Suppressor macrophage treated with lipopolysaccharide for 1 hour (primary cell): Measurements from ENCODE around the gene ERBIN.
"Not testable (repeated sequence)": the region's sequence is repeated elsewhere in the genome, so short reads cannot be mapped to it uniquely, and the experiment has no call there.

Experiments used
- DNase-seq, 3 donors: peaks; one replicate each; pipeline ENCODE4 v3.0.0-alpha.2; 2020 to 2022

Gene ERBIN

GRCh38 chr5:65916066-65916465 lies 10.3 kb upstream of the ERBIN start:
- no peak for DNase-seq

DNA sequence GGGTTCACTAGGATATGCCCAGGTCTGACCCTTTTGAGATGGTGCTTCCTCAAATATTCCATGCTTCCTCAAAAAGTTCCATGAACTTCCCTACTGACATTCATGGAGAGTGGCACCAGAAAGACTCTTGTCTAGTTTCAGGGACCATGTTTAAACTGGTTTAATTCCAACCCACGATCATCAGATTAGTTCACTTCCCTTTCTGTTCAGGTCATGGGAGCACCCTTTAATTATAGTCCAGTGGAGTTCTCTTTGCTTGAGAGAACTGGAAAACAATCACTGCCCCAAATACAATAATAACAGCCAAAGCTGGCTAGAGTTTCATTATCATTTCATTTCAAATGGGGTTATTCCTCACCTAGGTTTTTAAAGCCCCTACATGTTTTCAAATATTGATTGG lies 9.7 kb upstream of the ERBIN start:
- peak; percentile 28 to 48 (median 42) for DNase-seq

DNA sequence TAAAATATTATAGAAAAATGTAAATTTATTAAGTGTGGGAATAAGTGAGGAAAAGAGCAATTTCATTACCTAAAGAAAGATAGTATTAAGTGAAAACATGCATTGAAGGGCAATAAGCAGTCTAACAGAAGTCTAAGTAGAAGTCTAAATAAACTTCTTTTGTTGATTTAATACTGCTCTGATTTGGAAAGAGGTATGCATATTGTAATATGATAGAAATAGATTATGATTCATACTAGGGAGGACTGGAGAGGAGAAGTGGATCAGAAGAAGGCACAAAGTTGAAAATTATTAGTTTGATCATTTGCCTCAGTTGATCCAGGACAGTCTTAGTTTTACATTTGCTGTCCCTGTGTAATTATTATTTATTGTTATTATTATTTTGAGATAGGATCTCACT lies 6.6 kb upstream of the ERBIN start:
- DNase-seq: peak in 2 of 3 donors; percentile 38 to 53

GRCh38 chr5:65923339-65923738 lies 3.0 kb upstream of the ERBIN start:
- DNase-seq: no peak

DNA sequence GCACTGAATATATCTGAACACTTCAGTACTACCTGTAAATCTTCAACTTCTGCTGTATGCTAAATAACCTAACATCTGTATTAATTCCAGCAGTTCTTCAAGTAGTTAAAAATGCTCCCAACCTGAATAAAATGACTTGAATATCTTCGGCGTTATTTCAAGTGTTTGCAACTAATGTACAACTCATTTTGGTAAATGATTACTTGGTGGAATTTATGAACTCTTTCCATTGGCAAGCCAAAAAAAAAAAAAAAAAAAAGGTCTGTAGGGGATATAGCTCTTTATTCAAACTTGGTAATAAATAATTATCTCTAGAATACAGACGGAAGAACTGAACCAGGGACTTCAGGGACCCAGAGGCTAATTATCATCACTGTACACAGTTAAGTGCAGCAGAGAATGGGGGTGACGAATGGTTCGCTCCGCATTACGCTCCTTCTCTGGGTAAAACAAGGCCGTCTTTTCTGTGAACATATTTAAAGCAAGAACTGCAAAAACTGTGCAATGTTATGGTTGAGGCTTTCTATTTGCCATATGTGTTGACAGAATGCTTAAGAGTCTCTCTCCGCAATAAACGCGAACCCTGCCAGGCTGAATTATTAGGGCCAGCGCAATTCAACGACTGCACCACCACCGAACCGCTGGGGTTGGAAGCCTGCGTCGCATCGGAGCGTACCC lies 1.9 kb upstream of the ERBIN start:
- no peak for DNase-seq

GRCh38 chr5:65925044-65925600 lies 1.3 kb upstream of the ERBIN start:
- DNase-seq: peak; percentile 84 to 88 (median 84)

- peak; percentile 84 to 95 (median 89) for DNase-seq
Measured at GRCh38 chr5:65925601-65926275, 637 bp upstream of the ERBIN start.

DNA sequence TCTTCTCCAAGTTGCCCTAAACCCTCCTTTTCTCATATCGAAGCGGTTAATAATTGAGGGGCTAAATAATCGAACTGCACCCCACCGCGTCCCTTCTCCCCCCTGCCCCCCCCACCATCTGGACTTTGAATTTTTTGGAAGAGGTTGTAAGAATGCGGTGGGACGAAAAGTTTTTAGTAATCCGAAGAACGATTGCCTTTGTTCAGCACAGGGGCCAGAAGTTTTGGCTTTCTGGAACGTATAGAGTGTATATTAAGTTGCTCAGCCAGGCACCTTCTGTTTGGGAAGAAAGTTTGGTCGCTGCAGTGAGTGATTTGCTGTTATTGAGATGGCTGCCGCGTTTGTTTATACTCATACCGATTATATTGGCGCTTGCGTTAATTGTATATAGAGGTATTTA lies 518 bp downstream of the ERBIN start:
- DNase-seq: peak in 2 of 3 donors; percentile 22 to 30

GRCh38 chr5:65927503-65928321 lies 1.3 kb downstream of the ERBIN start:
- DNase-seq: peak; percentile 56 to 67 (median 66)

DNA sequence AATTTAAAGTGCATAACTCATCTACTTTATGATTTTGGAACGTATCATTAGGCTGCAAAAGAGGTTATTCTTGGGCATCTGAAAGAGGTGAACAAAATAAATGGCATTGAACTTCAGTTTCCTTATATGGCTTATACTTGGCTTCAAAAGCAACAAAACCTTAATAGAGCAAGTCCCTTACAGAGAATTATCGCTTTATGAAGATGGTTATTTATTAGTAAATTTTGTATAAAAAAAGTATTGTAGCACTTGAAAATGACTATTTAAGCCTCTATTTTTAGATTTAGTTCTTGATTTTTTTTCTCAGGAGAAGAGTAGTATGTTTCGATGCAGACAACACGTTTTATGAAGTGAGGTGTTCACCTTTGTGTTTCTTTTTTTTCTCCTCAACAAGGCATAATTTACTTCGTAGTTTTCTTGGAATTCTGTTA lies 2.0 kb downstream of the ERBIN start:
- peak in 1 of 3 donors; percentile 17 for DNase-seq

GRCh38 chr5:65928860-65929259 lies 2.5 kb downstream of the ERBIN start:
- peak in 1 of 3 donors; percentile 15 for DNase-seq

GRCh38 chr5:65932676-65933075 lies 6.3 kb downstream of the ERBIN start:
- DNase-seq: no peak

- DNase-seq: peak in 1 of 3 donors; percentile 16
Measured at GRCh38 chr5:65933295-65933694, 6.9 kb downstream of the ERBIN start.

DNA sequence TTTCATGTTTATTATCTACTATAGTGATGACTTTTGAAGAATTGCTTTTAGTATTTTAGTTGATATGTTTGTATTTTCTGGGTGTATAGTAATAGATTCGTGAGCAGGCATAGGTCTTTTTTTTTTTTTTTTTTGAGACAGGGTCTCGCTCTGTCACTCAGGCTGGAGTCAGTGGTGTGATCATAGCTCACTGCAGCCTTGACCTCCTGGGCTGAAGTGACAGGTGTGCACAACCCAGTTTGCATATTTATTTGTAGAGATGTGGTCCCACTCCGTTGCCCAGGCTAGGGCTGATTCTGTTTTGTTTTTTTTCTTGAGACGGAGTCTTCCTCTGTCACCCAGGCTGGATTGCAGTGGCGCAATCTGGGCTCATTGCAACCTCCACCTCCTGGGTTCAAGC lies 11.9 kb downstream of the ERBIN start:
- DNase-seq: no peak

GRCh38 chr5:65943771-65944170 lies 17.4 kb downstream of the ERBIN start:
- DNase-seq: no peak

DNA sequence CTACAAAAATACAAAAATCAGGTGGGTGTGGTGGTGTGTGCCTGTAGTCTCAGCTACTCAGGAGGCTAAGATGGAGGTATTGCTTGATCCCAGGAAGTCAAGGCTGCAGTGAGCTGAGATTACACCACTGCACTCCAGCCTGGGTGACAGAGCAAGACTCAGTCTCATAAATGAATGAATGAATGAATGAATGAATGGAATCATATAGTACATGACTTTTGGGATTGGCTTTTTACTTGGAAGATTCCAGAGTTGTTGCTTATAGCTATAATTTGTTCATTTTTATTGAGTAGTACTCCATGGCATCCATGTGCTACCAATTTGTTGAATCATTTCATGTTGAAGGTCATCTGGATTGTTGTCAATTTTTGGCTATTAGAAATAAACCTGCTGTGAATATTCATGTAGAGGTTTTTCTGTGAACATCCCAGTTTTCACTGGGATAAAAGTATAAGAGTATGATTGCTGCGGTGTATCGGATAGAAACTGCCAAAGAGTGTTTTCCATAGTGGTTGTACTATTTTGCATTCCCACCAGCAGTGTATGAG lies 19.9 kb downstream of the ERBIN start:
- no peak for DNase-seq

DNA sequence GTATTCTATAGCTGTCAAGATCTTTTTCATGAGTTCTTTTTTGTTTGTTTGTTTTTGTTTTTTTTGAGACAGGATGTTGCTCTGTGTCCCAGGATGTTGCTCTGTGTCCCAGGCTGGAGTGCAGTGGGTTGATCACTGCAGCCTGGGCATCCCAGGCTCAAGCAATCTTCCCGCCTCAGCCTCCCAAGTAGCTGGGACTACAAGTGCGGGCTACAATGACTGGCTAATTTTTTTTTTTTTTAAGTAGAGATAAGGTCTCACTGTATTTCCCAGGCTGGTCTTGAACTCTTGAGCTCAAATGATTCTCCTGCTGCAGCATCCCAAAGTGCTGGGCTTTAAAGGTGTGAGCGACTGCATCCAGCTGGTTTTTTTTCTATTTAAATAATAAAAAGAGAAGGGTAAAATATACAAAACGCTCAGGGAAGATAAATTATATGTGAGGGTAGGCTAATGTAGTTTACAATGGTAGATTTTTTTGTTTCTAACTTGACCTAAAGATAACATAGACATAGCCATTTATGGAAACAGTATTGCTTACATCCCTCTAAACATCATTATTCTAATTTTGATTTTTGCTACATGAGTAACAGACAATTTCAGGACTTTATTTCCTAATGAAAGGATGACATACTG lies 21.9 kb downstream of the ERBIN start:
- no peak for DNase-seq

DNA sequence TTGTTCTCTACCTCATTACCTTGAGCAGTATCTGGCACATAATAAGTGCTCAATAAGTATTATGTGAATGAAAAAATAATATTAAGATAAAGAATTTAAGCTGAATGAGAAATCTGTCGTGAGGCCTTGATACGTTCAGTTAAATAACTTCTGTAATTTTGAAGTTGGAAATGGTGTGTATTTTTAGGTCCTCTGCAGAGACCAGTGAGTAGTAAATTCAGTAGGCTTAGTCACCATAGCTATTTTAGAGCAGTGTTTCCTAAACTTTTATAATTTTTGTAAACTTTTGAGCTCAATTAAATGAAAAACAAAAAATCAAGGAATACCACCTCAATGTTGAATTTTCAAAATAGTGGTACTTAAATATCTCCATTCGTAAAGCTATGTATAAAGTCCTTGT lies 25.0 kb downstream of the ERBIN start:
- DNase-seq: peak in 1 of 3 donors; percentile 26

- no peak for DNase-seq
Measured at GRCh38 chr5:65952259-65952658, 25.9 kb downstream of the ERBIN start.

DNA sequence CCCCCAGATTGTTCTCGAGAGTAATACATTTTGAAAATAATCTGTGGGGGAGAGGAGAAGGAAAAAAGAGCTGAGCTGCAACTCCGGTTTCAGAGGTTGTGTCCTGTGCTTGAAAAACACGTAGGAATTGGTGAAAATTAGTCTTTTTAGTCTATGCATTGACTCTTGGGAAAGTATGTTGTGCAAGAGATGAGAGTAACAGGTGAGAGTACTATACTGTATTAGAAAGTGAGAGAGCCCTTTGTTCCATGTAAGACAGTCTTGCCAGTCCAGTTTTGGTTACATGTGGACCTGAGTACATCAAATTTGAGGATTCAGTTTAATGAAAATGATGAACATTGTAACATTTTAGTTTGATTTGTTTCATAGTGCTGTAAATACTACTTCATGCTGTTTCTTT lies 27.8 kb downstream of the ERBIN start:
- no peak for DNase-seq

DNA sequence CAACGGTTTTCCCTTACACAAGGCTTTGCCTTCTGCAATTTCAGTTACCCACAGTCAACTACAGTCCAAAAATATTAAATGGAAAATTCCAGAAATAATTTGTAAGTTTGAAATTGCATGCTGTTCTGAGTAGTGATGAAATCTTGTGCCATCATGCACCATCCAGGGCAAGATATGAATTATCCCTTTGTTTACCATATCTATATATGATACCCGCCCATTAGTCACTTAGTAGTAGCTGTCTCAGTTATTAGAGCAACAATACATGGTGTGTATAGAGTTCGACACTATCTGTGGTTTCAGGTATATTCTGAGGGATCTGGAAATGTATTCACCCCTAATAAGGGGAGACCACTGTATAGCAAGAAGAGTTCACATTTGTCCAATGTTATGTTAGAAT lies 29.4 kb downstream of the ERBIN start:
- DNase-seq: no peak

- DNase-seq: not testable (repeated sequence)
Measured at GRCh38 chr5:65957703-65958102, 31.3 kb downstream of the ERBIN start.
